ENCODE measurements around the gene PRXL2A. TPM values are rescaled to one million over a fixed set of nuclear protein-coding genes. Genes with fewer than 3 reads are reported as not detected.

The PRXL2A gene
- total RNA-seq, 4 donors from 2014 or later: 68.0 to 185 (median 103) TPM

DNA sequence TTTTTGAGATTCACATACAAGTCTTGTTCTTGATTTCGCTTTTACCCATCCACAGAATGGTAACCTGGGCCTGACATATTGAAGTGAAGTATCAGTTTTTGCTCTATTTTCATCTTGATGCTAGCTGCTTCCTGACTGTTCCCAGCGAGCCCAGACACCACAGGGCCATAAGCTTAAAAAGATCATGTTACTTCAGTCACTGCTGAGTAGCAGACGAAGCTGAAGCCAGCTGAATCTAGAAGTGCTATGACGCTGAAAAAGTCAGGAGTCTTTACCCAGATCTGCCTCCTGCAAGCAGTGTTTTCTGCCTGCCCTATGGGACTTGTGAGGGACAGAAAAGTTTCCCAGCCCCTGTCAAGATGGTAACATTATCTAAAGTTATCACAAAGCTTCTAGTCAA, 2.7 kb upstream of the PRXL2A start:
- H3K27ac ChIP-seq: no peak overlapping the region
- no peak overlapping the region for H3K4me3 ChIP-seq
- H3K27me3 ChIP-seq: no peaks in the 10 kb centered on the region
- H3K4me1 ChIP-seq: peaks cover 21 to 55% (median 26%) of the 10 kb centered on the region in 3 donors
- intact Hi-C loops (cut with DNase I): no loop called here
- no peaks in the 10 kb centered on the region for H3K36me3 ChIP-seq
- no peak for DNase-seq
- WGBS, 2 donors: 62 to 73% methylated on average over 4 of the region's 4 CpGs
- no peaks in the 10 kb centered on the region for H3K9me3 ChIP-seq
- TF ChIP-seq, protein P1, sequence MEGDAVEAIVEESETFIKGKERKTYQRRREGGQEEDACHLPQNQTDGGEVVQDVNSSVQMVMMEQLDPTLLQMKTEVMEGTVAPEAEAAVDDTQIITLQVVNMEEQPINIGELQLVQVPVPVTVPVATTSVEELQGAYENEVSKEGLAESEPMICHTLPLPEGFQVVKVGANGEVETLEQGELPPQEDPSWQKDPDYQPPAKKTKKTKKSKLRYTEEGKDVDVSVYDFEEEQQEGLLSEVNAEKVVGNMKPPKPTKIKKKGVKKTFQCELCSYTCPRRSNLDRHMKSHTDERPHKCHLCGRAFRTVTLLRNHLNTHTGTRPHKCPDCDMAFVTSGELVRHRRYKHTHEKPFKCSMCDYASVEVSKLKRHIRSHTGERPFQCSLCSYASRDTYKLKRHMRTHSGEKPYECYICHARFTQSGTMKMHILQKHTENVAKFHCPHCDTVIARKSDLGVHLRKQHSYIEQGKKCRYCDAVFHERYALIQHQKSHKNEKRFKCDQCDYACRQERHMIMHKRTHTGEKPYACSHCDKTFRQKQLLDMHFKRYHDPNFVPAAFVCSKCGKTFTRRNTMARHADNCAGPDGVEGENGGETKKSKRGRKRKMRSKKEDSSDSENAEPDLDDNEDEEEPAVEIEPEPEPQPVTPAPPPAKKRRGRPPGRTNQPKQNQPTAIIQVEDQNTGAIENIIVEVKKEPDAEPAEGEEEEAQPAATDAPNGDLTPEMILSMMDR (IDR thresholded peaks at IDR 0.05): no peak
- TF ChIP-seq POLR2A (IDR thresholded peaks at IDR 0.05): no peak

DNA sequence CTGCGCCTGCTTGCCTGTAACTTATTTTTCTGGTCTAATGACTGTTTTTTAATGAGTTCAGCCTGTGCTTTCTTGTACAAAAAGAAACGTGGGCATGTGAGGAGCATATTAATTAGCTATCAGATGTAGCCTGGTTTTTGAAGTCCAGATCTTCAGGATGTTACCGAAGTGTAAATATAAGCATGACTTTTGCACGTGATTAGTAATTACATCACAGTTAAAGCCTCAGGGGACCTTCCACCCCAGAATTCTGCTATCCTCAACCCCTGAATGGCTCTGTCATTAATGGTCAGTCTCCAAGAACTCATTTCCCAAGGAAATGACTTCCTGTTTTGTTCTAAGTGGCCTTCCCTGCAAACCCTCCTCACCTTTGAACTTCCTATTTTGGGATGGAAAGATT, 2.1 kb upstream of the PRXL2A start:
- intact Hi-C loops (cut with DNase I): no loop called here
- TF ChIP-seq, protein P1 (IDR thresholded peaks at IDR 0.05): no peak
- TF ChIP-seq POLR2A (IDR thresholded peaks at IDR 0.05): no peak
- DNase-seq: no peak
- H3K9me3 ChIP-seq: no peaks in the 10 kb centered on the region
- no peaks in the 10 kb centered on the region for H3K36me3 ChIP-seq
- no peaks in the 10 kb centered on the region for H3K27me3 ChIP-seq
- H3K4me1 ChIP-seq: peaks cover 27 to 55% (median 32%) of the 10 kb centered on the region in 3 donors
- no peak overlapping the region for H3K27ac ChIP-seq
- WGBS, 2 donors: 23 to 30% methylated on average over 4 of the region's 4 CpGs
- no peak overlapping the region for H3K4me3 ChIP-seq

DNA sequence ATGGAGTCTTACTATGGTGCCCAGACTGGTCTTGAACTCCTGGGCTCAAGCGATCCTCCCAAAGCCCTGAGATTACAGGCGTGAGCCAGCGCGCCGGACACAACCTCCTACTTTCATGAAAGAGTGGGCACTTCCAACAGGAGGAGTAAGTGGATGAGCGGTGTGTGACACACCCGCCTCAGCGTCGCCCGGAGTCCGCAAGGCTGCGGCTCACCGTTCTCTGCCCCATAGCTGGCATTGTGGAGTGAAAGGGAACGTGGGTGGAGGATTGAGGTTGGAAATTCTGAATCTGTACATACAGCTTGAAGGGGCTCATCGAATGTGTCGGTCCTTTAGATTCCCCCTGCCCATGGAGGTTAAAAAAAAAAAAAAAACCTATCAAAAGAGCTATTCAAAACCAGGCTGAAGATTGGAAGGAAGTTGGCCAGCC, 524 bp upstream of the PRXL2A start:
- intact Hi-C loops (cut with DNase I): no loop called here
- WGBS, 2 donors: 20 to 24% methylated on average over 10 of the region's 16 CpGs

DNA sequence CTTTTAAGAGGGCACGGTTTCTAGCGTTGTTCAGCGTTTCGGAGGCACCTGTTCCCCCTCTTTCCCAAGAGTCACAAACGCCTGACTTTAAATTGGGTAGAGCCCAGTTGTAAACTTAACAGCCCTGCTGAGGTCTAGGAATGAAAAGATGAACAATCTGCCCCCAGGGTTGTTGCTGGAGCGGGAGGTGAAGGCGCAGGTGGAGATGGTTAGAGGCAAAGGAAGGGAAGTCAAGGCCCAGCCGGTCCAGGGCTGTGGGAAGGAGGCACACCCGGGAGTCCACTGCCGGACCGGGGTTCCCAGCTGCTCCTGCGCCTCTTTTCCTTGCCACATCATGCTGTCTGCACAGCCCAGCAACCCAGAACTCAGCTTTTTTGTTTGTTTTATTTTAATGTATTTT, 770 bp downstream of the PRXL2A start:
- no peak for DNase-seq
- Histone ChIP-seq H3K27me3 (no peaks in the 10 kb centered on the region), H3K27ac (peak overlapping the region; percentile 79 to 90 (median 88)), H3K4me1 (peaks cover 49 to 82% (median 61%) of the 10 kb centered on the region in 3 donors), H3K9me3 (no peaks in the 10 kb centered on the region), H3K36me3 (no peaks in the 10 kb centered on the region), H3K4me3 (peak overlapping the region; percentile 53 to 75 (median 68))
- WGBS, 2 donors: 0 to 15% methylated on average over 2 to 7 of the region's 12 CpGs
- intact Hi-C loops (cut with DNase I): no loop called here
- no peak for TF ChIP-seq POLR2A (IDR thresholded peaks at IDR 0.05)
- TF ChIP-seq, protein P1 (IDR thresholded peaks at IDR 0.05): no peak

More for the DNA sequence above, 524 bp upstream of the PRXL2A start:
- no peak for DNase-seq
- no peaks in the 10 kb centered on the region for H3K9me3 ChIP-seq
- H3K27me3 ChIP-seq: no peaks in the 10 kb centered on the region
- H3K4me1 ChIP-seq: peaks cover 40 to 69% (median 48%) of the 10 kb centered on the region in 3 donors
- peak overlapping the region; percentile 53 to 75 (median 68) for H3K4me3 ChIP-seq
- TF ChIP-seq, protein P1 (IDR thresholded peaks at IDR 0.05): no peak
- TF ChIP-seq POLR2A (IDR thresholded peaks at IDR 0.05): no peak
- no peaks in the 10 kb centered on the region for H3K36me3 ChIP-seq
- peak overlapping the region; percentile 79 to 90 (median 88) for H3K27ac ChIP-seq

DNA sequence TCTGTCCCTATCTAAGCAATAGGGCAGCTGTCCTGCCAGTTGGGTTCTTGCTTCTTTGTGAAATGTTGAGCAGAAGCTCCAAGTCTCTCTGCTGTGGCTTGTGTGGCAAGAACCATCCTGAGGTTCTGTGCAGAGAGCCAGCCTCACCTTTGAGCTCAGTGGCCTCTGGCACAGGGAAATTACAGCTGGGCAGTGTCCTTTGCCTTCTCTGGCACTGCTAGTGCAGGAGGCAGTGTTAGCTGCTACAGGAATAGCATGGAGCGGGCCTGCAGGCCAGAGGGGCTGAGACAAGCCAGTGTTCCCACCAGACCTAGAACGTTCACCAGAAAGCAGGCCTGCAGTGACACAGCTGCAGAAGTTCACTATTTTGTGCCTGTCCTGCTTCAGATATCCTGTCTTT, 1.8 kb downstream of the PRXL2A start:
- Histone ChIP-seq H3K27me3 (no peaks in the 10 kb centered on the region), H3K36me3 (no peaks in the 10 kb centered on the region), H3K4me1 (peaks cover 54 to 92% (median 67%) of the 10 kb centered on the region in 3 donors), H3K9me3 (no peaks in the 10 kb centered on the region), H3K4me3 (peak overlapping the region in 2 of 4 donors; percentile 1 to 75), H3K27ac (peak overlapping the region in 3 of 4 donors; percentile 65 to 90 (median 89))
- TF ChIP-seq, protein P1 (IDR thresholded peaks at IDR 0.05): no peak
- TF ChIP-seq POLR2A (IDR thresholded peaks at IDR 0.05): no peak
- intact Hi-C loops (cut with DNase I): no loop called here
- 0% methylated on average over 1 of the region's 2 CpGs; no CpG with 5 or more reads in 1 of the 2 donors for WGBS, 2 donors
- DNase-seq: no peak

Data from esophagus squamous epithelium (tissue), 5 donors.